Measurements from ENCODE around the gene AOPEP. TPM values are rescaled to one million over a fixed set of nuclear protein-coding genes. Genes with fewer than 3 reads are reported as not detected.

Gene AOPEP
- total and polyA plus RNA-seq, 2 donors (not counting 3 experiments of a cell fraction or from before 2014, with no cell fraction given) = 20.2 to 41.6 TPM

DNA sequence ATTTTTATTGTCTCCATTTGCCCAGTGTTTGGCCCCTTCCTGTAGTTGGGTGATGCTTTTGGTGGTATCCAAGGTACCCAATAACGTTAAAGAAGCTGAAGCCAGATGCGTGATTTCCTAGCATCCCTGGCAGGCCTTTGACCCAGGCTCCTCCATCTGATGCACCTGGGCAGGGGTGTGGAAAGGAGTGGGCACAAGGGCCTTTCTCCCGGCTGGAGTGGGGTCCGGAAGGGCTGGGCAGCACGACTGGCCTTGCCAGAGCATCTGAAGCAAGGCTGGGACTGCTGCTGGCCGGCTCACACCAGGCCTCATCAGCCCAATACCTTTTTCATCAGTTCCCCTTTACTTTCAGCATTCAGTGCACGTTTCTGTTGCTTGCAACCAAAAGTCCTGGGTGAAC is 370.8 kb downstream of the AOPEP start:
- POLR2A ChIA-PET = no interaction called here
- no peak overlapping the region for H3K4me3 ChIP-seq (replicated peaks in 1 of 3; ENCODE audit: insufficient read depth in 1 of 3, low read depth in 1 of 3, low read length in 3 of 3)
- FAIRE-seq (no peak), DNase-seq (ENCODE audit: low read depth, low spot score) (no peak)
- no peaks in the 10 kb centered on the region for H3K9me1 ChIP-seq (replicated peaks; ENCODE audit: control insufficient read depth, extremely low read depth, insufficient read depth, low read length)
- H3K79me2 ChIP-seq (ENCODE audit: control insufficient read depth, insufficient read depth, low read length) = no peaks in the 10 kb centered on the region
- peaks cover 2 to 3% of the 10 kb centered on the region in 2 experiments for H3K36me3 ChIP-seq (ENCODE audit: control insufficient read depth in 2 of 2, extremely low read depth in 1 of 2, insufficient read depth in 2 of 2, low read length in 2 of 2)
- intact Hi-C loops (cut with micrococcal nuclease) = no loop called here
- H3K4me2 ChIP-seq (ENCODE audit: insufficient read depth, low read length) = no peak overlapping the region
- H4K20me1 ChIP-seq (replicated peaks; ENCODE audit: control insufficient read depth, extremely low read depth, insufficient read depth, low read length) = no peaks in the 10 kb centered on the region
- no peak overlapping the region for H2AFZ ChIP-seq (ENCODE audit: low read depth, low read length)
- CTCF ChIA-PET = interaction anchor here (1.5 kb wide), 1 partner anchor 30 kb away, joined by 3 read pairs; no protein-coding TSS in a partner anchor
- H3K27me3 ChIP-seq (ENCODE audit: control insufficient read depth in 2 of 2, insufficient read depth in 2 of 2, low read length in 2 of 2) = no peaks in the 10 kb centered on the region
- peaks cover 6% of the 10 kb centered on the region for H3K4me1 ChIP-seq (ENCODE audit: control insufficient read depth, extremely low read depth, insufficient read depth, low read length)
- dilution Hi-C loops (cut with MboI; ENCODE audit: extremely low pct_ligation_motif_present, low sequenced_read_pairs) = no loop called here
- TF ChIP-seq, protein P1, sequence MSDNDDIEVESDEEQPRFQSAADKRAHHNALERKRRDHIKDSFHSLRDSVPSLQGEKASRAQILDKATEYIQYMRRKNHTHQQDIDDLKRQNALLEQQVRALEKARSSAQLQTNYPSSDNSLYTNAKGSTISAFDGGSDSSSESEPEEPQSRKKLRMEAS (IDR thresholded peaks at IDR 0.05; ENCODE audit: insufficient read depth, insufficient read length) = no peak
- TF ChIP-seq GATA2 (IDR thresholded peaks at IDR 0.05; ENCODE audit: insufficient read depth, insufficient read length, low read depth, low read length) = no peak
- TF ChIP-seq FOS (IDR thresholded peaks at IDR 0.05; ENCODE audit: borderline replicate concordance, insufficient read depth, low read length) = no peak
- no peak for TF ChIP-seq POLR2A (IDR thresholded peaks at IDR 0.05; ENCODE audit: low read depth, low read length)
- no peak for TF ChIP-seq EZH2 (IDR thresholded peaks at IDR 0.05; ENCODE audit: borderline replicate concordance, low read depth, low read length, severe bottlenecking)
- H3K9ac ChIP-seq (replicated peaks; ENCODE audit: extremely low read depth, insufficient read depth, low read length) = no peak overlapping the region
- no TSS peak for BruUV-seq (replicated peaks)
- no peak overlapping the region for H3K27ac ChIP-seq (ENCODE audit: insufficient read depth, low read depth, low read length)
- H3K9me3 ChIP-seq (replicated peaks; ENCODE audit: control insufficient read depth, insufficient read depth, low read length) = no peaks in the 10 kb centered on the region

DNA sequence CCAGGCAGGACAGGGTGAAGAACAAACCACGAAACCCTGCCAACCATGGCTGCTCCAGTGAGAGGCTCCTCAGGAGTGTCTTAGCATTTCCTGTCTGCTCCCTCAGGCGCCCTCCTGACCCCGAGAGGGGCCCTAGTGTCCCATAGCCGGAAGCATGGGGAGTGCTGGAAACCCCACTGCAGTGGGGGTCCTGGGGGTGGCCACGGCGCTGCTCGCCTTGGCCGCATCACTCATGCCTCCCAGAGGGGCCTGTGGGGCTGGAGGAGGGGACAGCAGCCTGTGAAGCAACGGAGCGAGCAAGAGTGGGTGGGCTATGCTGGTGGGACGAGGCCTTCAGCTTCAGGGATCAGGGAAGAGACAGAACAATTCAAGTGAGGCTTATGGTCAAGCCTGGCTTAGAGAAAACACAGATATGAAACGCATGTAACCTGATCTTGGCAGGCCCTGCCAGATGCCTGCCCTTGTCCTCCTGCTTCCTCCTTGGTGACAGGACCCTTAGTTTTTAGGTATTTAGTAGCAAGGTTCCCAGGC is 372.0 kb downstream of the AOPEP start:
- intact Hi-C loops (cut with micrococcal nuclease) (no loop called here), dilution Hi-C loops (cut with MboI; ENCODE audit: extremely low pct_ligation_motif_present, low sequenced_read_pairs) (no loop called here)
- Histone ChIP-seq H3K9ac (replicated peaks; ENCODE audit: extremely low read depth, insufficient read depth, low read length) (no peak overlapping the region), H2AFZ (ENCODE audit: low read depth, low read length) (no peak overlapping the region), H3K9me1 (replicated peaks; ENCODE audit: control insufficient read depth, extremely low read depth, insufficient read depth, low read length) (no peaks in the 10 kb centered on the region), H3K36me3 (ENCODE audit: control insufficient read depth in 2 of 2, extremely low read depth in 1 of 2, insufficient read depth in 2 of 2, low read length in 2 of 2) (peaks cover 2 to 3% of the 10 kb centered on the region in 2 experiments), H3K4me1 (ENCODE audit: control insufficient read depth, extremely low read depth, insufficient read depth, low read length) (peaks cover 6% of the 10 kb centered on the region), H4K20me1 (replicated peaks; ENCODE audit: control insufficient read depth, extremely low read depth, insufficient read depth, low read length) (no peaks in the 10 kb centered on the region), H3K27ac (ENCODE audit: insufficient read depth, low read depth, low read length) (no peak overlapping the region), H3K4me2 (ENCODE audit: insufficient read depth, low read length) (no peak overlapping the region), H3K9me3 (replicated peaks; ENCODE audit: control insufficient read depth, insufficient read depth, low read length) (no peaks in the 10 kb centered on the region), H3K79me2 (ENCODE audit: control insufficient read depth, insufficient read depth, low read length) (no peaks in the 10 kb centered on the region), H3K27me3 (ENCODE audit: control insufficient read depth in 2 of 2, insufficient read depth in 2 of 2, low read length in 2 of 2) (no peaks in the 10 kb centered on the region), H3K4me3 (replicated peaks in 1 of 3; ENCODE audit: insufficient read depth in 1 of 3, low read depth in 1 of 3, low read length in 3 of 3) (no peak overlapping the region)
- TF ChIP-seq EZH2 (IDR thresholded peaks at IDR 0.05; ENCODE audit: borderline replicate concordance, low read depth, low read length, severe bottlenecking) (no peak), POLR2A (IDR thresholded peaks at IDR 0.05; ENCODE audit: low read depth, low read length) (no peak), CTCF (IDR thresholded peaks at IDR 0.05; ENCODE audit: extremely low read depth in 1 of 2, insufficient read depth in 1 of 2, low read depth in 1 of 2, low read length in 2 of 2) (no peak), GATA2 (IDR thresholded peaks at IDR 0.05; ENCODE audit: insufficient read depth, insufficient read length, low read depth, low read length) (no peak), FOS (IDR thresholded peaks at IDR 0.05; ENCODE audit: borderline replicate concordance, insufficient read depth, low read length) (no peak), MYC (IDR thresholded peaks at IDR 0.05; ENCODE audit: low read depth, low read length) (no peak), JUN (IDR thresholded peaks at IDR 0.05; ENCODE audit: borderline replicate concordance, insufficient read depth, insufficient read length, low read depth) (no peak)
- TF ChIP-seq, protein P1 (IDR thresholded peaks at IDR 0.05; ENCODE audit: insufficient read depth, insufficient read length) = no peak
- POLR2A ChIA-PET = no interaction called here
- FAIRE-seq = no peak
- no TSS peak for BruUV-seq (replicated peaks)
- DNase-seq (ENCODE audit: low read depth, low spot score) = no peak
- CTCF ChIA-PET = interaction anchor here (1.4 kb wide), 1 partner anchor 33 kb away, joined by 4 read pairs; no protein-coding TSS in a partner anchor

Measured in endothelial cell of umbilical vein (primary cell).